Stimulated activated CD8-positive, alpha-beta memory T cell treated with anti-CD3 and anti-CD28 coated beads, Interleukin-2, amount 100 ng/mL, for 48 hours (primary cell): ENCODE data around the gene SHOC2.

ENCODE experiments used
- DNase-seq, 2 donors: peaks; one replicate each; pipeline ENCODE4 v3.0.0-alpha.2; 2020; ENCODE audit warnings: low read depth in 2 of 2

The SHOC2 gene

DNA sequence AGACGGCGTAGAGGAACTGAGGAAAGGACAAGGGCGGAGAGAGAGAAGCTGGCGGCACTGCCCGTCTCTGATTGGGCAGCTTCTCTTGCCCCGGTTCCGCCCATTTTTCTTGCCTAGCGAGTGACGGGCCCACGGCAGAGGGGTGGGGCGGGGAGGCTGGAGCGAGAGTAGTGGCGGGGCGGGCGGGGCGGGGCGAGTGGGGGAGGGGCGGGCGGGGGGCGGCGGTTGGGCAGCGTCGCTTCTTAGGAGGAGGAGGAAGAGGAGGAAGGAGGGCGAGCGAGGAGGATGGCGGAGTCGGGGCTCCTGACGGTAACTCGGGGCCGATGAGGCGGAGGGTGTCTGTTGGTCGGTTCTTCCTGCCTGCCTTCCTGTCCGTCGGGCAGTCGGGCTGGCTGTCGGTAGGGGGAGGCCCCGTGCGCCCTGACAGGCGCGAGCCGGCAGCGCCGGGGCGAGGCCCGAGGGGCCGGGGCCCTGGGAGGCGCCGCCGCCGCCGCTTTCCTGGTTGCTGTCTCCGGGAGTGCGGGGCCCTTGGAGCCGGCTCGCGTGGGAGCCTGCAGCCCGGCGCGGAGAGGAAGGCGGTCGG lies at the start of gene SHOC2:
Gene SHOC2 (plus strand): TSS at position 256 of the 583 bp plus-strand sequence. CDS start 44,755 bp downstream, outside the sequence.
- peak; percentile 96 to 97 for DNase-seq

DNA sequence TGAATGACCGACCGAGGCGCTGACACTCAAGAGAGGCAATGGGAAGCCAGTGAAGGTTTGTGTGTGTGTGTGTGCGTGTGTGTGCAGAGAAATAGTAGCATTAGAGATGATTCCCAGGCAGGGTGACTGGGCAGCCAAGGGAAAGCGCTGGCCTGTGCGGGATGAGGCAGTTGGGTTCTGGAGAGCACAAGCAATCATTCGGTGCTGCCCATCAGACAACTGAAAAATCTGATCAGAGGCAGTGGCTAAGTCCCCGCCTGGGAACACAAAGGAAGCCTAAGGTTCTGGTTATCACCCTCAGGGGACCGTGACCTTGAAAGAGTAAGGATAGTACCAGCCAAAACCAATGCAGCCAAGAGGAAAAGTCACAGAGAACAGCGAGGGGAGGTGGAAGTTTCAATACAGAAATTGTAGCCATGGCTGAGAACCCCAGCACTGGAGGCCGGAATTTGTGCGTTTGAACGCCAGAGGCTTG lies 48.5 kb upstream of the SHOC2 start:
- DNase-seq: no peak

DNA sequence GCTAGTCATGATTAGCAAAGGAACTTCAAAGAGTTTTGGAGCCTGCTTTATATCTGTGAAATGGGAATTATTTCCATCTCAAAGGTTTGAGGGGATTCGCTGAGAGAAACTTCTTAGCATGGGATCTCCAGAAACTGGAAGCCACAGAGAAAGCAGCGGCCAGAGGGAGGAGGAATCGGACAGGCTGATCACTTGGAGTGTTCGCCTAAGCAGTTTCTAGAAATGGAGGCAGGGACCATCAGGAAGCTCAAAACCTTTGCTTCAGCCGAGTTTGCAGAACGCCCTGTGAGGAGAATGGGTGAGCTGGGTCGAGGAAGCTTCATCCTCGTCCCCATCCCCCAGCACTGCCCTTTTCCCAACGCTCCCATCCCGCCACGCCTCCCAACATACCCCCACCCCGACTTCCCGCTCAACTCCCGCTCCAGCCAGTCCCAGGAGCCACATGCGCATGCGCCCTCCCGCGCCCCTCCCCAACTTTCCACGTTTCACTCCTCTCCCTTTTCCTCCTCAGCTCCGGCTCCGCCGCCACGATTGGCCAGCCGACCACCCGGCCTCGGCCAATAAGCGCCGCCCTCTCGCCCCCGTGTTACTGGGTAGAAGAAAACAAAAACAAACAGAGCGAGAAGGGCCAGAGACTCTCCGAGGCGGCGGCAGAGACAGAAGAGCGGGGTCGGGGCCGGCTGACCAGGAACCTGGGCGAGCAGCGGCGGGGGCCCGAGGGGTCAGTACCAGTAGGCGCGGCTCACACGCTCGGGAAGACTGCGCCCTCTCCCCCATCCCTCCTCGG lies 47.9 kb upstream of the SHOC2 start, which contains the start of gene PDCD4:
Gene PDCD4 (plus strand): TSS at position 631 of the 787 bp plus-strand sequence. CDS start 4,100 bp downstream, outside the sequence.
- DNase-seq: peak; percentile 94 to 97

DNA sequence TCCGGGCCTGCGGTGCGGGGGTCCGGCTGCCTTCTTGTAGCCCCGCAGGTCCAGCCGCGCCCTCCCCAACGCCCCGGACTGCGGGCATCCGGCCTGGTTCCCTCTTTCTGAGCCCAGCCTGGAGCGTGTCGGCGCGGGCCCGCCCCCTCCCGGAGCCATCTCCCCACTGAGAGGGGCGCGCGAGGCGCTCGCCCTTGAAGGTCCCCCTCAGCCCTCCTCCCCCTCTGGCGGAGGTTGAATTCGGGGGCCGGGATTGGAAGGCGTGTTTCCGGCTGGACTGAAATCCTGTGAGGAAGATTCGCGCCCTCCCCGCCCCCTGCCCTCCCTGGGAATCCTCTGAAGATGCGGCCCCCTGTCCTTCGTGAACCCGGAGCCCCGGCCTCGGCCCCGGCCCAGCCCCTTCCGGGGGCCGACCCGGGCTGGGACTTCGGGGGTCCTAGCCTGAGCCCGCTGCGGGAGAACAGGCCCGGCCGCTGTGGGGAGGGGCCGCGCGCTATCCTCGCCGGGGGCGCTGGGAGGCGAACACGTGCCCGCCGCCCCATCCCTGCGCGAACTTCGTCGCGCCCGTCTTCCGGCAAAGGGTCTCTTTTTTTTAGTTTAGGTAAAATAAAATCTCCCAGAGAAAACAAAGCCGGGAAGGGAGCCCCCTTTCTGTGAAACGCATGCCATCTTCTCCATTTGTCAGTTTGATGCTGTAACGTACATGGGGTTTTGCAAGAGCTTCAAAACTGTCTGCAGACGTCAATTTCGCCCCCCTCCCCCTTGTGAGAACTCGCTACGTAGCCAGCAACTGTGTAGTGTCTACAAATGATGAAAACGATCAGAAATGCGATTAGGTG lies 47.0 kb upstream of the SHOC2 start:
- DNase-seq: peak; percentile 53 to 58

DNA sequence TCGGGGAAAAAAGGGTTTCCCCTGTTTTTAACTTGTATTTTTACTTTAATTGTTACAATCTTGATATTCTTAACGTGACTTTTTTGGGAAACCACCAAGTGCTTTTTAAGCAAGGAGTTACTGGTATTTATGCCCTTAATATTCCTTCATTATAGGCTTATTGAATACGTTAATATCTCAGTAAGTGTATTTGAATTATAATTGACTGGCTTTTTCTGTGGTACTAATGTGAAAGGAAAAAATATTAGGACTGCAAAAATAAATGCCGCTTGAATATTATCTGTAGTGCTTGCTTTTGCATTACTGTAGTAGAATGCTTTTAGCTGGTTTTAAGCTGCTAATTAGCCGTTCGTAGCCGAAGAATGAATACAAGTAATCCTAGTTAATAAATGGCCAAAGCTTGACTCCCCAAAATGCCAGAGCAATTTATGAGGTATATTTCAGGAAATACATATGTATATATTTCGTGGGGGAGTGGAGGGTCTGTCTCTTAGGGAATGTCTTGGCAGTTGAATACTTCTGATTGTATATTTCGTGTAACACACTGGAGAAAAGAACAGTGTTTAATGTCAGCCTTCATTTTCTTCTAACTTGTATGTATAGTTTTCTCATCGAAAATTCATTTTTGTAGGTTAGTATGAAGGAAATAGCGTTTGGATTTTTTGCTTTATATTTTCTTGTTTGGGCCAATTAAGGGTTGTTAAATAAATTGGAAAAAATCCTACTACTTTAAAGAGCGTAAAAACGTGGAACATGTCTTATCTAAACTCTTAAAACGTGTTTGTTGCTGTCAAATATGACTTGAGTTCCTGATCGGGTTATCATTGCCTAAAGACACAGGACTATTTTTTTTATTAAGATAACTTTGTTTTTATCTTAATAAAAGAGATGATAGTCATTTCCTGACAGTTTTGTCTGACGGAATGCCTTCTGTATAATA lies 46.1 kb upstream of the SHOC2 start:
- no peak for DNase-seq

DNA sequence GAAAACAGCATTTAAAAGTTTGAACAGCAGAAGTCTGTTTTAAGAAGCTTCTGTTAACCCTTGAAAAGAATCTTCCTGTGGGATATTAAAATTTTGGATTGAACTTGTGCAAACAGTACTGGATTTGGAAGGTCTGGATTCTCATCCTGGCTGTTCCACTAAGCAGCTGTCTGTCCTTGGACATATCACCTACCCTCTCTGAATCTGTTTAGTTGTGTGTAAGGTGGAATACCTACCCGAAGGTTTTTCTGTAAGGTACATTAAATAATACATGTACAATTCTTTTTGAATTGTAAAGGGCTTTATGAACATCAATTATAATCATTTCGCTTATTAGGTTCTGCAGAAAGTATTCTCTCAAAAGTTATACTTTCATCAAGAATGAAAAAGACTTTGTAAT lies 45.5 kb upstream of the SHOC2 start:
- DNase-seq: no peak

DNA sequence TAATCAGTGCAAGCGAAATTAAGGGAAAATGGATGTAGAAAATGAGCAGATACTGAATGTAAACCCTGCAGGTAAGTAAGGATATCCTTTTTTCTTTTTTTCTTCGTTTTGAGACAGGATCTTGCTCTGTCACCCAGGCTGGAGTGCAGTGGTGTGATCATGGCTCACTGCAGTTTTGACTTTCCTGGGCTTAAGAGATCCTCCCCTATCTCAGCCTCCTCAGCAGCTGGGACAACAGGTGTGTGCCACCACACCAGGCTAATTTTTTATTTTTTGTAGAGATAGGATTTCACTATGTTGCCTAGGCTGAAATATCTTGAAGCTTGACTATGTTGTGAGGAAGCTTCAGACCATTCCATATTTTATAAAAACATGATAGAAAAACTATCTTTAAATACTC lies 43.4 kb upstream of the SHOC2 start:
- DNase-seq: no peak

DNA sequence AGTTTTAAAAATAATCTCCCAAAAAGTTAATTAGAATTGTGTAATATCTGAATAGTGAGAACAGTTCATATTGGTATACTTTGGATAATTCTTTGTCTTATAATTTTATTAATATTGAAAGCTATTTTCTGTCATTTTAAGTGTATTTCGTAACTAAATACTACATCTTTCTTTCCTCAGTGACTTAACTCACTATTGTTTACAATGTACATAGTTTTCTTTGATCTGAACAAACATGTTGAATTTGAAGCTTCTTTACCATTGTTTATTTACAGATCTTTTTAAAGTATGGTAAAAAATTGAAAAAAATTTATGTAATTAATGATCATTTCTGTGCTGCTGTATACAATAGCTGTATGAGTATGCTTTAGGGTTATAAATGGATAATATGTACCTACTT lies 42.6 kb upstream of the SHOC2 start:
- DNase-seq: no peak

DNA sequence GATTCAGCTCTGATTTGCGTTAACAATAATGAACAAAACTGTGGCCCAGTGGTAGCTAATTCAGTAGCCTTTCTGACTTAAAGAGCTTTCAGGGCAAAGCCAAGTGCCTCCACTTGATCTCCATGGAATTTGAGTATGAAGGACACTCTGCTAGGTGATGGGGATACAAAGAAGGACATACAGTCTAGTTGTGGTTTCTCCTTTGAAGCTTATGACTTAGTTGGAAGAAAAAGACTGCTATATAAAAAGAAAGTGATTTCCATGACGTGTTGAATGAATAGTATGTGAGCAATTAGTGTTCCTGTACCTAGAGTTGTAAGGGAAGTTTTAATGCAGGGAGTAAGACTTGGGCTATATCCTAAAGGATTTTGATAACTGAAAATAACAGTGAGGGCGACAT lies 39.4 kb upstream of the SHOC2 start:
- DNase-seq: no peak

DNA sequence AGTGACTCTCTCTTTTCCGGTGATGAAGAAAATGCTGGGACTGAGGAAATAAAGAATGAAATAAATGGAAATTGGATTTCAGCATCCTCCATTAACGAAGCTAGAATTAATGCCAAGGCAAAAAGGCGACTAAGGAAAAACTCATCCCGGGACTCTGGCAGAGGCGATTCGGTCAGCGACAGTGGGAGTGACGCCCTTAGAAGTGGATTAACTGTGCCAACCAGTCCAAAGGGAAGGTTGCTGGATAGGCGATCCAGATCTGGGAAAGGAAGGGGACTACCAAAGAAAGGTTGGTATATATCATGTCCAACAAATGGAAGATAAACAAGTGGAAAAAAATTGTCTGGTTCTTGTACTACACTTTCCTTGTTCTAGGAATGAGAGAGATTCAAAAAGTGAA lies 38.2 kb upstream of the SHOC2 start:
- DNase-seq: no peak

DNA sequence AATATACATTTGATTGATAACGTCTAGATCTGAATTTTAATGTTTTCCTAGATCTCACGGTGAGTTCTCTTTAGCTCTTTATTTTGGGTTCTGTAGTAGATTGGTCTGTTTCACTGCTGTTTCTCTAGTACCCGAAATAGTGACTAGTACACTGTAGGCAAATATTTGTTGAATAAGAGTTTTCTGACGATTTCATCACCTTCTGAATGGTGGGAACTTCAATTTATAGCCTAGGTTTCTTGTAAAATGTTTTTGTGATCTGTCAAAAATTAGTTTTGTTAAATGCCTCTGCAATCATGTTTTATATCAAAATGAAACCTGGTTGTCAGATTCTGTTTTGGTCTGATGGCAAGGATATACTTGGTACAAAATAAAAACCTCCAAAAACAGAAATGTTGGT lies 37.5 kb upstream of the SHOC2 start:
- no peak for DNase-seq

DNA sequence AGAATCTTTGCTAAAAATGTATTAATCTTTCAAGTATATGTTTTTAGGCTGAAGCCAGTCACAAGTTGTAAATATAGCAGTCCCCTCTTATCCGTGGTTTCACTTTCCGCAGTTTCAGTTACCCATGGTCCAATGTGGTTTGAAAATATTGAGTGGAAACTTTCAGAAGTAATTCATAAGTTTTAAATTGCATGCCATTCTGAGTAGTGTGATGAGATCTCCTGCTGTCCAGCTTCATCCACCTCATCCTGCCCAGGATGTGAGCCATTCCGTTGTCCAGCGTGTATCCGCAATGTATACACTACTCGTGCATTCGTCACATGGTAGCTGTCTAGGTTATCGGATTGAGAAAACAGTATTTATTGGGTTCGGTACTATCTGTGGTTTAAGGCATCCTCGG lies 35.5 kb upstream of the SHOC2 start:
- no peak for DNase-seq

DNA sequence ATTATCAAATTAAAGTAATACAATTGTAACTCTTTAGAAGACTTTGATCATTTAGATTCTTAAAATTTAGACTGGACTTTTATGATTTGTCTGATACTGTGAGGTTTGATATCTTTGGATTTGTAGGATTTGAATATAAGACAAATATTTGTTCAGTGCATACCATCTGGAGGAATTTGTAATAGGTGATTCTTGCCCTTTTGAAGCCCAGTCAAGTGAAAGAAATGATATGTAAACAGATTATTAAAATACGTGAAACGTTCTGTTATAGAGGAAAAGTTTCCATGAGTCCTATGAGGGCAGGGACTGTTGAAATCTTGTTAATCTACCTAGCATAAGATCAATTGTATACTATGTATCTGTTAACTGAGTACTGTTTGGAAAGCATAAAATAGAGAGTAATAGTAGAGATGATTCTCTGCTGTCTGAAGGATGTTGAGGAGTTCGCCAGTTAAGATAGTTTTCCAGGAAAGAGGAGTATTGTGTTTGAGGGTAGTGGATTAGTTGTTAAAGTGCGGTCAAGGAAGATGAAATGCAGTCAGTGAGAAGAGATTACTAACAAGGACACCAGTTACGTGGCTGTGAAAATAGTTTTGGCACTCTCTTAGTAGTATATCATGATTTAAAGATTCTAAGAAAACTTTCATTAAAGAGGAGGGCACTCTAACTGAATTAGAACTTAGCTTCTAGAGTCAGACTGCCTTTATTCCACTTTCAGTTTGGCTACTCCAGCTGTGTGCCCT lies 33.3 kb upstream of the SHOC2 start:
- no peak for DNase-seq

DNA sequence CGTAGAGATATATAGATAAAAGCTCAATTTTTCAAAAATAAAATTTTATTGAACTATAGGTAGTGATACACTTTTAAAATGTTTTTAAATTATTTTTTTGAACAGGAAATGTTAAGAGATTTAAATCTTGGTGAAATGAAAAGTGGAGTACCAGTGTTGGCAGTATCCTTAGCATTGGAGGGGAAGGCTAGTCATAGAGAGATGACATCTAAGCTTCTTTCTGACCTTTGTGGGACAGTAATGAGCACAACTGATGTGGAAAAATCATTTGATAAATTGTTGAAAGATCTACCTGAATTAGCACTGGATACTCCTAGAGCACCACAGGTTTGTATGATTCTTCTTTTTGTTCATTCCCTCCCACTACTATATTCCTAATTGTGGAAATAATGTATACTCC lies 31.8 kb upstream of the SHOC2 start:
- no peak for DNase-seq

DNA sequence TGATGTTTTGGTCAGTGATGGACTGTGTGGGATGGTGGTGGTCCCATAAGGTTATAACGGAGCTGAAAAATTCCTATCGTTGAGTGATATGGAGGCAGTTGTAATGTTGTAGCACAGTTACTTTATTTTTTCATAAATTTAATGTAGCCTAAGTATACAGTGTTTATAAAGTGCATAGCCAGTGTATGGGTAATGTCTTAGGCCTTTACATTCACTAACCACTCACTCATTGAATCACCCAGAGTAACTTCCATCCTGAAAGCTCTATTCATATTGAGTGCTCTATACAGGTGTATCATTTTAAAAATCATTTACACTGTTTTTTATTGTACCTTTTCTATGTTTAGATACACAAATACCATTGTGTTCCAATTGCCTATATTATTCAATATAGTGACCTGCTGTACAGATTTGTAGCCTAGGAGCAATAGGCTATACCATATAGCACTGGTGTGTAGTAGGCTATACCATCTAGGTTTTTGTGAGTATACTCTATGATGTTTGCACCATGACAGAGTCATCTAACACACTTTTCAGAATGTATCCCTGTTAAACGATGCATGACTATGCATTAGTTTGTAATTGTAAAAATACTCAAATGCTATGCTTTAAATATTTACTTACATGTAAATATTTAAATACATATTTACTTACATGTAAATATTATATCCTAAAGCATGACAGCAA lies 26.7 kb upstream of the SHOC2 start:
- DNase-seq: no peak

DNA sequence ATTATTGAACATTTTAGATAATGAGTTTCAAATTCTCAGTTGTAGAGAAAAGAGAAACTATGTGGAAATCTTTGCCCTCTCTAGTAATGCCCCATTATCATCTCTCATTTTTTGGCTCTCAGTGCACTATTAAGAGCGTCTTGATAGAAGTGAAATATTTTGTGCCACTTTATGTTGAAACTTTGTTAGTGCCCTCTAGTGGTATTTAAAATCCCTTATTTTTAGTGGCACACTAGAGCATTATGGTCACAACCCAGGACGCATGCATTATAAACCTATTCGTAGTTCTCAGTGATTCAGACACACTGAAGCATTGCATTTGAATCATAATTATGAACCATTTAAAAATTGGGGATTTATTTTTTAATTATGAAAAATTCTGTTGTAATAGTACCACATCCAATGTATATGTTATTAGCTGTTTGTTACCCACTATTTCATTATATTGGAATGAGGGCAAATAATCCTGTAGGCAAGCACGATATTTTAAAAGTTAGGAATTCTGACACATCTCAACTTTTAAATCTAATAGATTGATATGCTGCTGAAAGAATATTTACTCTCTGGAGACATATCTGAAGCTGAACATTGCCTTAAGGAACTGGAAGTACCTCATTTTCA lies 25.7 kb upstream of the SHOC2 start:
- no peak for DNase-seq

DNA sequence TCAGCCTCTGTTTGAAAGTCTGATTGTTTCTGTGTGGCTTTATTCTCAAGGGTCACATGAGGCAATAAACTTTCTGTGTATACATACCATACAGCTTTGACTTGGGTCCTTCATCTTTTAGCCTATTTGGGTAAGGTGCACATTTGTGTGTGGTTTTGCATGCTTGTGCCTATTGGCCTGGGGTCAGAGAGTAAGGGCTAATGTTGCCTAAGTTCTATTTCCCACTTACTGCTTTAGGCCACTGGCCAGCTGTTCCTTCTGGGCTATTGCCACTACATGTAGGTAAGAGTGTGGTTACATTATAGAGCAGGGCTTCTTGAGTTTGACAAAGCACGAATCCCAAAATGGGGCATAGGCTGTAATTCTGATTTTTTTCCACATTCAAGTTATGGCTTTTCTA lies 22.2 kb upstream of the SHOC2 start:
- DNase-seq: no peak

DNA sequence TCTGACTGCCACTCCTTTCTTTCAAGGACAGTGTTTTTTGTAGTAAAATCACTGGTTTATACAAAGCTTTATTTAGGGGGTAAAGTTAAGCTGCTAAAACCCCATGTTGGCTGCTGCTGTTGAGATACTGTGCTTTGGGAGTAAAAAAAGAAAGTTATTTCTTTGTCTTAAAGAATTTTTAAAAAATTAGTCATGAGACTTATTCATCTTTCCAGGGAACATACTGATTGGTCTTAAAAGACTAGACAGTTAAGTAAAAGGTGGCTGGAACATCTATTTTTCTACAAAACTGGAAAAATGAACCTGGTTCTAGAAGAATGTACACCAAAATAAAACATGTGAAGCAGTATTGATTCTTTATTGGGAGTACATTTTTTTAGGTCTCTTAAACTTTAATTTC lies 21.0 kb upstream of the SHOC2 start:
- no peak for DNase-seq

DNA sequence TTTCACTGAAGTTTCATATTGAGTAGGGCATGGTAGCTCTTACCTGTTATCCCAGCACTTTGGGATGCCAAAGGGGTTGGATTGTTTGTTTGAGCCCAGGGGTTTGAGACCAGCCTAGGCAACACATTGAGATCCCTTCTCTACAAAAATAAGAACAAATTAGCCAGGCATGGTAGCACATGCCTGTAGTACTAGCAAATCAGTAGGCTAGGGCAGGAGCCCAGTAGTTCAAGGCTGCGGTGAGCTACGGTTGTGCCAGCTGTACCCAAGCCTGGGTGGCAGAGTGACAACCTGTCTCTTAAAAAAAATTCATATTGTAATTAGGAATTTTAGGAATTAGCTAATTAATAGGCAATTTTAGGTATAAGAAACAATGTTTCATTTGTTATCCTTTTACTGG lies 18.4 kb upstream of the SHOC2 start:
- DNase-seq: no peak
